ENCODE results near the gene RFPL1.
"Not testable (repeated sequence)": the region's sequence is repeated elsewhere in the genome, so short reads cannot be mapped to it uniquely, and the experiment has no call there.

Gene RFPL1

DNA sequence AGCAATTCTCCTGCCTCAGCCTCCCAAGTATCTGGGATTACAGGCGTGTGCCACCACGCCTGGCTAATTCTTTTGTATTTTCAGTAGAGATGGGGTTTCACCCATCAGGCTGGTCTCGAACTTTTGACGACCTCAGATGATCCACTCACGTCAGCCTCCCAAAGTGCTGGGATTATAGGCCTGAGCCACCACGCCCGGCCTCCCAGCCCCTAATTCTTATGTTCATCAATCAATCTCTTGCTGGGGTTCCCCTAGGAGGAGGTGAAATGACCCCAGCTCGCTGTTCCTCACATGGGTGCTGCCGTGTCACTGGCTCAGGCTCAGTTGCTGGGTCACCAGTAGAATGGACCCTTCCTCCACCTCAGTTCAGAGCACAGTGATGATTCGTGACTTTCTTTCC is at the start of gene RFPL1:
Gene RFPL1 (plus strand): TSS at position 301 of the 400 bp plus-strand sequence.
- in situ Hi-C loops (cut with MboI; ENCODE audit: low sequenced_read_pairs), result not testable (repeated sequence)

DNA sequence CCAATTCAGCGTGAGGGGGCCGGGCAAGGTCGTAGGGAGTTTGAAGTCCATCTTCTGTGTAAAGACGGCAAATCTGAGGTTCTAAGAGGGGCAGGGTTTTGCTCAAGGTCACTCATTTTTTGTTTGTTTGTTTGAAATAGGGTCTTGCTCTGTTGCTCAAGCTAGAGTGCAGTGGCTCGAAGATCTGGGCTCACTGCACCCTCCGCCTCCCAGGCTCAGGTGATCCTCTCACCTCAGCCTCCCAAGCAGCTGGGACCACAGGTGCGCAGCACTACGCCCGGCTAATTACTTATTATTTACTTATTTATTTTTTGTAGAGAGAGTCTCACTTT is 49.7 kb upstream of the RFPL1 start:
- in situ Hi-C loops (cut with MboI; ENCODE audit: low sequenced_read_pairs), result no loop called here

- in situ Hi-C loops (cut with MboI; ENCODE audit: low sequenced_read_pairs), result no loop called here
Measured at GRCh38 chr22:29390270-29390669, 48.1 kb upstream of the RFPL1 start.

DNA sequence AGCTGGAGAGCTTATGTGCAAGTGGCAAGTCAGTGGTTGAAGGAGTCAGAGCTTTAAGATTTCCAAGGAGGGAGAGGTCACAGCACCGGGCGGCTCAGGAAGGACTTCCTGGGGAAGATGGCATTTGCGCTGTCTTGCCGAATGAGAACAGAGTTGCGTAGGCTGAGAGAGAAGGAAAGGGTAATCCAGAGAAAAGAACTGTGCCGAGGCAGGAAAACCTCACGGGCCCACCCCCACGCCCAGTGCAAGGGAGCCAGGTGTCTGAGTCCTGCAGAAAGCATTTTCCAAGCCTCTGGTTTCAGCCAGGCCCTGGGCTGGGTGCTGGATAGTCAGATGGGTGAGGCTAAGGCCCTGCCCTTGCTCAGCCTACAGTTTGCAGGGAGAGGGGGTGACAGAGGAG is 46.8 kb upstream of the RFPL1 start:
- in situ Hi-C loops (cut with MboI; ENCODE audit: low sequenced_read_pairs), result no loop called here

- in situ Hi-C loops (cut with MboI; ENCODE audit: low sequenced_read_pairs), result no loop called here
Measured at GRCh38 chr22:29393019-29393608, 45.3 kb upstream of the RFPL1 start.

DNA sequence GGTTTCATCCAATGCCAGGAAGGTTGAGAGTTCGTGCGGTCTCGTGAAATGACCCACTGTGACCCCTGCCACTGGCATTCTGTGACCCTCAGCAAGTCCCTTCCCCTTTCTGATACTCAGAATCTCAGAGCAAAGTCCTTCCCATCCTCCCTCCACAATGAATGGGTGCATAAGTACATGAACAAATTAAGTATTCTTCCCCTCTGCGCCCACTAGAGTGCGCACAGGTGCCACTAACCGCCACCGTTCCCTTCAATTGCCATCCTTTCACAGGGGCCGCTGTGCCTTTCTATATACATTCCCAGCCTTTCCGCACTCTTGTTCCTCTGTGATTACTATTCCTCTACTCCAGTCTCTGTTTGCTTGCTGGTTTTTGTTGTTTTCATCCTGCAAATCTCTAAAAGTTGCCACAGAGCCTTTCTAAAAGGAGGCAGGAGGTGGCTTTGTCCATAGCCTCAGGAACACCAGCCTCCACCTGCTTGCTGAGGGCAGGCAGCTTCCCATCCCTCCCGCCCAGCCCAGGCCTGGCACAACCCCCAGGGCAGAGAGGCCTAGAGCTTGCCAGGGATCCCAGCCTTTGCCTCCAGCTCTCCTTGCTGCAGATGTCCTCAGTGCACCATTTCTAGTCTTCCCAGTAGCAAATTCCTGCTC is 43.3 kb upstream of the RFPL1 start:
- in situ Hi-C loops (cut with MboI; ENCODE audit: low sequenced_read_pairs), result no loop called here

DNA sequence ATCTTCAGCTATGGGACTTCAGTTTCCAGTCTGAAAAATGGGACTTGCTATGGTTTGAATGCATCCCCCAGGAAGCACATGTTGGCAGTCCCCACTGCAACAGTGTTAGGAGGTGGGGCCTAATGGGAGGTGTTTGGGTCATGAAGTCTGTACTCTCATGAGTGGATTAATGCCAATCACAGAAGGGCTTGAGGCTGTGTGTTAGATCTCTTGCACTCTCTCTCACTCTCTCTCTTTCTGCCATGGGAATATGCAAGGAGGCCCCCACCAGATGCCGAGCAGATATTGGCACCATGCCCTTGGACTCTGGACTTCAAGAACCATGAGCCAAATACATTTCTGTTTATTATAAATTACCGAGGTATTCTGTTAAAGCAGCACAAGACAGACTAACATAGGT is 42.3 kb upstream of the RFPL1 start:
- in situ Hi-C loops (cut with MboI; ENCODE audit: low sequenced_read_pairs), result no loop called here

GRCh38 chr22:29397791-29398190 is 40.6 kb upstream of the RFPL1 start:
- in situ Hi-C loops (cut with MboI; ENCODE audit: low sequenced_read_pairs), result no loop called here

GRCh38 chr22:29400576-29400975 is 37.8 kb upstream of the RFPL1 start:
- in situ Hi-C loops (cut with MboI; ENCODE audit: low sequenced_read_pairs), result no loop called here

DNA sequence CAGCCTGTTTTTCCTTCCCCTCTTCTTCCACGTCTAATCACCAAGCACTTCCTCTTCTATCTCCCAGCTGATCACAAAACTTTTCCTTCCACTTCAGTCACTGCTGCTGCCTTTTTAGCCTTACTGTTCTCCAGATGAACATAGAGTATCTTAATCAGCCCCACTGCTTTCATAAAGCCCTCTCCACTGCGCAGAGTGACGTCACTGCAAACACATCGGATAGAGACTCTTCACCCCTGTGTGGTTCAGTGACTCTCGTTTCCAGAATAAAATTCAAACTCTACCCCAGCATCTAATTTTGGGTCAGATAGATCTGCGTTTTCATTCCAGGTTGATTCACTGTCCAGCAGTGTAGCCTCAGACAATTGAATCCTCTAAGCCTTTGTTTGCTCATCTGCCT is 36.8 kb upstream of the RFPL1 start:
- in situ Hi-C loops (cut with MboI; ENCODE audit: low sequenced_read_pairs), result not testable (repeated sequence)

DNA sequence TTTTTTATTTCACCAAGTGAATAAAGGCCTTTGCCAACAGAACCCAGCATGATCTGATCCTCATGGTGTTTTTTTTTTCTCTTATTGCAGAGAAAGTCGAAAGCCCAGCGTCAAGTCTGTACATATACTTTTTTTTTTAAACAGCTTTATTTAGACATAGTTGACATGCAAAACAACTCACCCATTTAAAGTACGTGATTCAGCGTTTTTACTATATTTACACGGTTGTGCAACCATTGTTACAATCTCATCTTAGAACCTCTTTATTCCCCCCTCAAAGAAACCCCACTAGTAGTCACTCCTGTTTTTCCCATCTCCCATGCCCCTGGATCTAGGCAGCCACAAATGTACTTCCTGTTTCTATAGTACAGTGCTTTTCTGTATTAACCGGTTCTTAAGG is 29.4 kb upstream of the RFPL1 start:
- in situ Hi-C loops (cut with MboI; ENCODE audit: low sequenced_read_pairs), result no loop called here

GRCh38 chr22:29411569-29412211 is 26.7 kb upstream of the RFPL1 start:
- in situ Hi-C loops (cut with MboI; ENCODE audit: low sequenced_read_pairs), result not testable (repeated sequence)

DNA sequence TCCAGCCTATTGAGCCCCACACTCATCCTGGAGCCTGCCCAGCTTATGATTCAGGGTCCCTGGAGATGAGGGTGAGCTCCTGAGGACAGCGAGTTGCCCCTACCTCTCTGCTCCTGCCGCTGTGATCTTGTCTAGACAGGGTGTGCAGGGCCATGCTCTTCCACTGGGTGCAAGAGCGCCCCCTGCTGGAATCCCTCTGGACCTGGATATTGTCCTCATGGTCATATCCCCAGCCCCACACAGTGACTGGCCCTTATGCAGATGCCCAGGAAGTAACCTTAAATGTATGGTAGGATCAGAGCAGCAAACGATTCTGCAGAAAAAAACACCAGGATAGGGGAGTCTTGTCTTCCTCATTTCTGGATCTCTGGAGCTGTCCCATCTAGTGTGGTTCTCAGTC is 25.6 kb upstream of the RFPL1 start:
- in situ Hi-C loops (cut with MboI; ENCODE audit: low sequenced_read_pairs), result not testable (repeated sequence)

DNA sequence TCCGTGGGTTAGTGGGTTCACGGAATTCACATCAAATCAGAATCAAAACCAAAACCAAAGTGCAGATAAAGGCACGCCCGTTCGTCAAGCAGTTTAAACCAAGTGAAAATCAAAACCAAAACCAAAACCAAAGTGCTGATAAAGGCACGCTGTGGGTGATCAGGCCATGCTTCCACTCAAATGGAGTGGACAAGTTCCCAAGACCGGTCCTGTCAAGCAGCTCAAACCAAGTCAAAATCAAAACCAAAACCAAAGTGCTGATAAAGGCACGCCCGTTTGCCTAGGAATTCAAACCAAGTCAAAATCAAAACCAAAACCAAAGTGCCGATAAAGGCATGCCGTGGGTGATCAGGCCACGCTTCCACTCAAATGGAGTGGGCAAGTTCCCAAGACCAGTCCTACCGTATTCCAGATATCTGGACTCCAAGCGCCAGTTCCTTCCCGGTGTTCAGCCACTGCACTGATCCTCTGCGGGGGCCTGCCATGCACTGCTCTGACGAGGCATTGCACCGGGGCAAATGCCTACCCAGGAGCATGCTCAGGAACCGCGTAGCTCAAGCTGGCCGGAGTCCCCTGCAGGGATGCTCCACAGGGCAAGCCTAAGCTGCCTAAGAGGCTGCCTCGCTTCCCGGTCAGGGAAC is 23.3 kb upstream of the RFPL1 start:
- in situ Hi-C loops (cut with MboI; ENCODE audit: low sequenced_read_pairs), result not testable (repeated sequence)

- in situ Hi-C loops (cut with MboI; ENCODE audit: low sequenced_read_pairs), result not testable (repeated sequence)
Measured at GRCh38 chr22:29418704-29419103, 19.7 kb upstream of the RFPL1 start.

- in situ Hi-C loops (cut with MboI; ENCODE audit: low sequenced_read_pairs), result no loop called here
Measured at GRCh38 chr22:29426476-29426875, 11.9 kb upstream of the RFPL1 start.

- in situ Hi-C loops (cut with MboI; ENCODE audit: low sequenced_read_pairs), result no loop called here
Measured at GRCh38 chr22:29427176-29427760, 11.1 kb upstream of the RFPL1 start.

DNA sequence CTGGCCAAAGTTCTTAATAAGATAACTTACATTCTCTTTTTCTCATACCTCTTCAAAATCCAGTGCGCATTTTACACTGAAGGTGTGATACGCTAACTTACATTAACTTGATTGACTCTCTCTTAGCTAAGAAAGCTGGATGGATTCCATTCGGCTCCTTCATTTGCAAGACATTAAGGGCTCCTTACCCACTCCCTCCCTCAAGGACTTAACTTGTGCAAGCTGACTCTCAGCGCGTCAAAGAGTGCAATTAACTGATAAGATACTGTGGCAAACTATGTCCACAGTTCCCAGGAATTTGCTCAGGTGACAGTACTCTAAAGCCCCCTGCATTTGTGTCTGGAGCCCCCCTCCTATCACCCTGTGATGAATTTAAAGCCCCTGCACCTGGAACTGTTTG is 6.4 kb upstream of the RFPL1 start:
- in situ Hi-C loops (cut with MboI; ENCODE audit: low sequenced_read_pairs), result no loop called here

DNA sequence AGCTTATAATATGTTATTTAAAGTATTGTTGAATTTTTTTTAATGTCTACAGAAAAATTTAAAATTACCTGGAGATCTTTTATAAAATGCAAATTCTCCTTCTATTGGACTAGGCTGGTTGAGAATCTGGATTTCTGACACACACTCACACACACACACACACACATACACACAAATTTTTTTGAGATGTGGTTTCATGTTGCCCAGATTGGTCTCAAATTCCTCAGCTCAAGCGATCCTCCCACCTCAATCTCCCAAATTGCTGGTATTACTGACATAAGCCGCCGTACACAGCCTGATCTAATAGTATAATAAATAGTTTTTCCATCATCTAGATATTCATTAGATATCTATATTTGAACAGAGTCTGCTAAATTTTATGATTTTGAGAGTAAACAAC is 4.5 kb upstream of the RFPL1 start:
- in situ Hi-C loops (cut with MboI; ENCODE audit: low sequenced_read_pairs), result no loop called here

DNA sequence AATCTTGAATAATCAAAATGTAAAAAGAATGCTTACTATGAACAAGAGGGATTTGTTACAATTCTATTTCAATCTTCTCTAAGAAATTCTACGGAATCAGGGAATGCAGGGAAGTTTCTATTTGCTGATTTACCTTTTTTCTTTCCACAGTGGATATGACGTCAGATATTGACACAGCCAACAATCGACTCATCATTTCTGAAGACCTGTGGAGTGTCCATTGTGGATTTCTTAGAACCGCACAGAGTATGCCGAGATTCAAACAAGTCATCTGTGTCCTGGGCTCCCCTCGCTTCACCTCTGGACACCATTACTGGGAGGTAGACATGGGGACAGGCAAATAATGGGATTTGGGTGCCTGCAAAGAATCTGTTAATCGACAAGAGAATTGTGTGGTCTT is 4.1 kb upstream of the RFPL1 start:
- in situ Hi-C loops (cut with MboI; ENCODE audit: low sequenced_read_pairs), result no loop called here

DNA sequence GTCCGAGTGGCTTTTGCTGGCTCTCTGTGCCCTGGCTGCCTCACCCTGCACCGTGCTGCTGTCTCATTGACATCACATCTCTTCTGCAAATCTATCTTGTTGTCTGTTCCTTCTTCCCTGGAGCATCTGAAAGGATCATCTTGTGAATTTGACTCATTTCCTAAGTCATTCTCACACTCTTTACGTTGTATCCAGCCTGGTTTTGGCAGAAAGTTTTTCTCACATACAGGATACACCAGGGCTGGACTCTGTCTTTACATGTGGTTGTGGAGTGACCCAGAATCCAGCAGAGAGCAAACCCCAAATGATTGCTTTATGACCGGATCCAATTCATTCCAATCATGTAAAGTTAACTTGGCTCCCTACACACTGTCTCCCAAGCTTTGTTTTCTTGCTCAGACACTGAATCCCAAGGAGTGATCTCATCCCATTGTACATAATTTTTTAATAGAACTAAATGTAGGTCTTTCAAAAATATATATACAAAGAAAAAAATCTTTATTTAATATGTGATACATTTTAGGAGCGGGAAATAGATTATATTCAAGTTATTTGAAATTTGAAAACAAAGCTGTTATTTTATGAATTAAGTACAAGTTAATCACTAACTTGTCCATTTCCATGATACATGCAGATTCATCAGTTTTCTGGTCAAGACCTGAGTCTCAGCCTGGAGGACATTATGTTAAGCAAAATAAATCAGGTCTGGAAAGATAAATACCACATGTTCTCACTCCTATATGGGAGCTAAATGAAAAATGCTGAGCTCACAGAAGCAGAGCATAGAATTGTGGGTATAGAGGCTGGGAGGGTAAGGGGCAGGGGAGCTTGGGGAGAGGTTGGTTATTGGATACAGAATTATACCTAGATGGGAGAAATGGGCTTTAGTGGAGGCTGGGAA is 2.9 kb upstream of the RFPL1 start:
- in situ Hi-C loops (cut with MboI; ENCODE audit: low sequenced_read_pairs), result no loop called here

Data from hTERT RPE-1 (cell line).